GM21447 (cell line): ENCODE results near the gene PIK3R6.

Source experiments
- ATAC-seq: cut with Tn5 transposase; IDR thresholded peaks from one replicate; pipeline ENCODE4 v1.9.1; 2021; ENCODE audit not compliant: unreplicated experiment

The PIK3R6 gene

DNA sequence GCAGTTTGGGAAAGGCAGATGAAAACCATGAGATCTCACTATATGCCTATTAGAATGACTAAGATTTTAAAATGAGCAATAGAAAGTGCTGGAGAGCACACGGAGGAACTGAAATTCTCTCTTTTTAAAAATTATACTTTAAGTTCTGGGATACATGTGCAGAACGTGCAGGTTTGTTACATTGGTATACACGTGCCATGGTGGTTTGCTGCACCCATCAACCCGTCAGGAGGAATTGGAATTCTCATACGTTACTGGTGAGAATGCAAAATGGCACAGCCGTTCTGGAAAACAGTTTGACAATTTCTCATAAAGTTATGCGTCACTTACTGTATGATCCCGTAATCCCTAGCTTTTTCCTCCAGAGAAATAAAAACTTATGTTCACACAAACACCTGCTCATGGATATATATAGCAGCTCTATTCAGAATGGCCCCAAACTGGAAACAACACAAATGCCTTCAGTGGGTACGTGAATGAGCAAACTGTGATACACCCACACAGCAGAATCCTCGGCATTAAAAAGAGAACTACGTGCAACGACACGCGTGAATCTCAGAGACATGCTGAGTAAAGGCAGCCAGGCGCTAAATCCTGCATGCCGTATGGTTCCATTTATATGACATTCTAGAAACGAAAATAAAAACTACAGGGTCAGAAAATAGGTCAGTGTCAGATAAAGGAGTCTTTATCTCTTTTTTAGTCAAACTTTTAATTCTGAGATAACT is 11.8 kb downstream of the PIK3R6 start:
- ATAC-seq, result peak; percentile 32

- ATAC-seq, result no peak
Measured at GRCh38 chr17:8851600-8851999, 15.9 kb downstream of the PIK3R6 start.

GRCh38 chr17:8849311-8850041 is 18.0 kb downstream of the PIK3R6 start:
- ATAC-seq, result no peak

DNA sequence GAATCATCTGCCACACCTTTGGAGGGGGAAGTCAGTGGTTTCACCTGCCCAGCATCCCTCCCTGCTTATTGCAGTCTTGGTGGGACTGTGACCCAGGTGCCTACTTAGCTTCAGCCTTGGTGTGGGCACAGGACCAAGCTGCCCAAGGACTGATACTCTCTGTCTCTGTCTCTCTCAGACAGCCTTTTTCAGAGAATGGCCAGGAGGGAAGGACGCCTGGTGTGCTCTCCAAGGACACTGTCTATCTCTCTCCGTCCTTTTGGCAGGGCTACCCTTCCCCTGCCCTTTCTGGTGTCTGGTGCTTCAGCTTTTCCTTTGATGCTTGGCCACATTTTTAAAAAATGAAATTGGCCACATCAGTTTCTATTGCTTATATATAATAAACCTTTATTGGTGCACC is 19.6 kb downstream of the PIK3R6 start:
- no peak for ATAC-seq

DNA sequence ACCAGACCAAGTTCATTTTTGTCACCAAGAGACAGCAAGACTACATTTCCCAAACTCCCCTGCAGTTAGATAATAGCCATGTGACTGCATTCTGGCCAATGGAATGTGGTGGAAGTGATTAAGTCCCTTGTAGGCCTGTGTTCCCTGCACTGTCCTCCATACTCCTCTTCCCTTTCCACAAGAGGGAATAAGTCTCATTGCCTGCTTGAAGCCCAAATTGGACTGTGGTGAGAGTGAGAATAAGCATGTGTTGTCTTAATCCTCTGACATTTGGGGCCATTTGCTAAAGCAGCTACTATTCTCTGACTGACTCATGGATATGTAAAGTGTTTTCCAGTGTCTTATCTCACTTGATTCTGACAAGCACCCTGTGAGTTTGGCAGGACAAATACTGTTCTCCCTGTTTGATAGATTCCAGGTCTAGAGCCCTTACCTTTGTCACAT is 20.7 kb downstream of the PIK3R6 start:
- no peak for ATAC-seq

DNA sequence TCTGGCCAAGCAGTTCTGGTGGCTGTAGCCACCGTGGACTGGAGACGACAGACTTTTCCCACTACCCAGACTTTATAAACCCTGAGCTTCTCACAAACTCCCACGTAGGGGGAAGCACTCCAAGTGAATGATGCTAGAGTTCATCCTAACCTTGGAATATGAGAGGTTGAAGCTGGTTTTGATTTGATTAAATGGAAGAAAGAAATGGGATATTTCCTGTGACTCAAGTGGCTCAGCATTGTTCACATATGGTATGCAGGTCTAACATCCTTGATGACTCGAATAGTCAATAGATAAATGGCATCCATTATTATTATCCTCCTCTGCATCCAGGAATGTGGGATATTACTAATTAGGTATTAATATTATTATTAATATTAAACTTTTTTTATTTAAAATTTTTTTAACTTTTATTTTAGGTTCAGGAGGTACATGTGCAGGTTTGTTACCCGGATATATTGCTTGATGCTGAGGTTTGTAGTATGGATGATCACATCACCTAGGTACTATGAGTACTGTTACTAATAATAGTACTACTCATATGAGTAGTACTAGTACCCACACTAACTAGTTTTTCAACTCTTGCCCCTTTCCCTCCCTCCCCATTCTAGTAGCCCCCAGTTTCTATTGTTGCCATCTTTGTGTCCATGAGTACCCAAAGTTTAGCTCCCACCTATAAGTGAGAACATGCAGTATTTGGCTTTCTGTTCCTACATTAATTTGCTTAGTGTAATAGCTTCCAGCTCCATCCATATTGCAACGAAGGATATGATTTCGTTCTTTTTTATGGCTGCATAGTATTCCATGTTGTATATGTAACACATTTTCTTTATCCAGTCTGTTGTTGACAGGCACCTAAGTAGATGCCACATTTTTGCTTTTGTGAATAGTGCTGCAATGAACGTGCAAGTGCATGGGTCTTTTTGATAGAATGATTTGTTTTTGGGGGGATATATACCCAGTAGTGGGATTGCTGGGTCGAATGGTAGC is 22.9 kb downstream of the PIK3R6 start:
- no peak for ATAC-seq

DNA sequence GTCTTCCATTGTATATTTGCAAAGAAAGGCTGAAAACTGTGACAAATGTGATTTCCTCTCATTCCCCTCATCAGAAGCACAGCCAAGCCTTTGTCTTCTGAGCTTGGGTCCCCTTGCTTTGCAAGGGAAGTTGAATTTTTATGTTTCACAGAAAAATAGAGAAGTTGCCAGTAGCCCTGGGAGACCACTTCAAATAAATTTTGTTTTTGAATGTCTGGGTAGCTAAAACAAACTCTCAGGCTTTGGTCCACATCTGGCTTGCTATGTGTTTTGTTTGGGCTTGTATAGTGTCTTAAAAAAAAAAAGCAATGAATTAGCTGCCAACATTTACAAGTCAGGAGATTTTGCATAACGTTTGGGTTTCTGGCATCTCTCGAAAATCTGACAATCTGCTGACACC is 24.1 kb downstream of the PIK3R6 start:
- no peak for ATAC-seq

GRCh38 chr17:8841844-8842243 is 25.6 kb downstream of the PIK3R6 start:
- ATAC-seq, result no peak

DNA sequence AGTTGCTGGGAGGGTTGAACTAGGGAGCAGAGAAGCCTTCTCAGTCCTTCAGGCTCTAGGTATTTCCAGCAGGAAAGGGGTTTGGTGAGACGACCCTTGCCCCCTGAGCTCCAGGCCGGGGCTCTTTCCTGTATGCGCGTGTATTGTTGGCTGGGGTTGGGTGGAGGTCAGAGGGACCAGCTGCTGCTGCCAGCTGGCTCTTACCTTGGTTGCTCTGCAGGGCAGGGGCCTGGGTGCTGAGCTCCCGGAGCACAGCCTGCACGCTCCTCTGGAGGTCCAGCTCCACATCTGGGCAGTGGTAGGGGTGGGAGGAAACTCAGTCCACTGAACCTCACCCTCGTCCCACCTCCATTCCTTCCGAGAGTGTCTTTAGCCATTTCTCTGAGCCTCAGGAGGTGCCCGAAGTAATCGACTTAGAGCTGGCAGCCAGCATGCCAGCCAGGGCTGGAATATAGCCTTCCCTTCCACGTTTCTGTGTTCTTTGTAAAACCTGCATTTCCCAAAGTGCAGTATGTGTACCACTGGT is 28.0 kb downstream of the PIK3R6 start:
- ATAC-seq, result no peak

GRCh38 chr17:8838551-8839095 is 28.9 kb downstream of the PIK3R6 start:
- no peak for ATAC-seq

GRCh38 chr17:8837563-8838075 is 29.9 kb downstream of the PIK3R6 start:
- no peak for ATAC-seq

DNA sequence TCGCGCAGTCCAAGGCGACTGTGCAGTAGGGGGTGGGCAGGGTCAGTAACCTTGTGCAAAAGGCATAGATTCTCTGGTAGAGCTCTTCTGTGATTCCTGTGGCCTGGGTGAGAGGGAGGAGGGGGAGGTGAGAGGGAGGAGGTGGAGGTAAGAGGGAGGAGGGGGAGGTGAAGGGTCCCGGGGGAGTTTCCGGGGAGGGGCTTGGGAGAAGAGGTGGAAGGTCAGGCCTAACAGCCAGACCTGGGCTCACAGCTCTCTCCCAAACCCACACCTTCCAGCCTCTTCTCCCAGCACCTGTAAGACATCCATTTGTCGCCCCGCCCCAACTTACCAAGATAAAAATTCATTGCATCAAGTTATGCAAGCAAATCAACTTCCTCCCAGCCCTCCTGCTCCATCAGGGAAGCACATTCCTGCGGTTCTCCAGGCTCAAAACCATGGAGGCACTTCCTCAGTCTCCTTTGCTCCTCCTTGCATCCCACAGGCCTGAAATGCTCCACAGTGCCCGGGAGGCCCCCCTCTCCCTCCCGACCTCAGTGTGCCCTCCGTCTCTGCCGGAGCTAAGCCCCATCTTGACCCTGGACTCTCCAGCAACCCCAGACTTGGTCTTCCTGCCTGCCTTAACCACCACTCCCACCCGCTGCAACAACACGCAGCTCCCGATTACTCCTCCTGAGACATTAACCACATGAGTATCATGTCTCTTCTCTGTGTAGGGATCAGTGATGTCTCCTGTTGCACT is 30.5 kb downstream of the PIK3R6 start:
- ATAC-seq, result no peak

- no peak for ATAC-seq
Measured at GRCh38 chr17:8835631-8836364, 31.7 kb downstream of the PIK3R6 start.

DNA sequence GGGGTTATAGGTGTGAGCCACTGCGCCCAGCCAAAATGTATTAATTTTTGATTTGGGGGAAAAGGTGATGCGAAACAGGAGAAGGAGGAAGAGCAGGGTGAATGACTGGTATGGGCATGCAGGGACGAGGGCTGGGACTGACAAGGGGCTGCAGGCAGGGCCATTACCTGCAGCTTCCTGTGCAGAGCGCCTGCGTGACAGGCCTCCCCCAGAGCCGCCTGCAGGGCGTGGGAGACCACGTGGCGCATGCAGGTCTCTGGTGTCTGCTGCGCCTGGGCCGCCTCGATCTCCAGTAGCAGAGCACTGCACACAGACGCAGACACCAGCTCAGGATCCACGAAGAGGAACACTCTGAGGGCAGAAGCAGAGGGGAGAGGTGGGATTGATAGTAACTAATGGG is 32.4 kb downstream of the PIK3R6 start:
- no peak for ATAC-seq

GRCh38 chr17:8832711-8833352 is 34.6 kb downstream of the PIK3R6 start:
- ATAC-seq, result no peak

DNA sequence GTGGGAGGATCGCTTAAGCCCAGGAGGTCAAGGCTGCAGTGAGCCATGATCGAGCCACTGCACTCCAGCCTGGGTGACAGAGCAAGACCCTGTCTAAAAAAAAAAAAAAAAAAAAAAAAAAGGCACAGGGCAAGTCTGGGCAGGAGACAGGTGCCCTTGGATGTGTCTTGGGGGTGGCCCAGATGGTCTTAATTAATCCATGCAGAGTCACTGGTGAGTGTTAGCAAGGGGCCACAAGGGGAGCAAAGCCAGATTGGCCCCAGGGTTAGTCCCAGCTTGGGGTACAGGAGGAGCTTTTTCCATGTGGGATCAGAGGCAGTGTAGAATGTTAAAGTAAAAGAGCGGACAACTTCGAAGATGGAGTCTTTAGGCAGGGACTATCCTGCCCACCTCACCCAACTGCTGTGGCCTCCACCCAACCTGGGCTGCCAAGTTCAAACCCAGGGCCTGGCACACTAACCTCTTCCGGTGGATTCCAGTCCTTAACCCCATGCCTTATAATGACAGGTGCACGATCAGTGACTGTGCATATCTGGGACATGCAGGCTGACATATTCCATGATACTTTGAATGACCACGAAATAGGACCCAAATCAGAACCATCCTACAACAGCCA is 36.1 kb downstream of the PIK3R6 start:
- no peak for ATAC-seq

- ATAC-seq, result no peak
Measured at GRCh38 chr17:8830141-8830540, 37.3 kb downstream of the PIK3R6 start.
